ENCODE data around the gene GABARAP. TPM values are rescaled to one million over a fixed set of nuclear protein-coding genes. Genes with fewer than 3 reads are reported as not detected.
A peak's percentile ranks its signal among the peaks of the same experiment; 100 is the strongest.

Gene GABARAP
- total and polyA plus RNA-seq, 2 of the 13 experiments (the other 11 are each of a cell fraction or from before 2014, with no cell fraction given), result 161 to 310 TPM

DNA sequence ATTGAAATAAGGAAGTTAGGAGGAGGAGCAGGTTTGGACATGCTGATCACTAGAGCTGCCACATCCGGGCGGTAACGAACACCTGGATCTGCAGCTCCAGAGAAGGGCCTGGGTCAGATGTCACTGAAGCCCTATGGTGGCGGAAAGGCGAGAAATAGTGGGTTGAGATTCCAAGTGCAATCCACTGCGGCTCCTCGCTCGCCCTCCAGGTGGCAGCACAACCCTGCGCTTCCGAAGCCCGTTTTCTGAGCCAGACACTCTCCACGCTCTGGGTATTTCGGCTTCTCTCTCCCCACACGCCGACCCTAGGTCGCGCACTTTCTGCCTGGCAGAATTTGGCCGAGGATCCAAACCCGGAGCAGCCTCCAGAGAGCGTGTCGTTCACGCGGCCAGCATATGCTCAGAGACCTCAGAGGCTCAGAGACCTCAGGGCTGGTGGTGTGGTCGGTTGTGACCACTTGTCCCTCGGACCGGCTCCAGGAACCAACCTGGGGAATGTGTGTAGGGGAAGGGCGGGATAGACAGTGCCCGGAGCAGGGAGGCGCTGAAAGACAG, 38.3 kb upstream of the GABARAP start (continued):
- no peak for TF ChIP-seq RNF219 (CRISPR knock-in tag; IDR thresholded peaks at IDR 0.05)
- no peak for TF ChIP-seq SCMH1 (CRISPR knock-in tag; IDR thresholded peaks at IDR 0.05; ENCODE audit: borderline replicate concordance)
- TF ChIP-seq BHLHE40 (IDR thresholded peaks at IDR 0.05; ENCODE audit: low read length), result no peak; the same call in 1 of the 2 replicates
- peak; percentile 61 for TF ChIP-seq GATAD1 (CRISPR knock-in tag; IDR thresholded peaks at IDR 0.05)
- TF ChIP-seq GMEB1 (CRISPR knock-in tag; IDR thresholded peaks at IDR 0.05; ENCODE audit: borderline replicate concordance), result peak; percentile 57; the same call in 1 of the 2 replicates
- peak; percentile 64; the same call in 1 of the 2 replicates for TF ChIP-seq ZNF761 (CRISPR knock-in tag; conservative IDR thresholded peaks at IDR 0.05)
- peak; percentile 72 for TF ChIP-seq ERF (CRISPR knock-in tag; IDR thresholded peaks at IDR 0.05)
- TF ChIP-seq, protein P1, sequence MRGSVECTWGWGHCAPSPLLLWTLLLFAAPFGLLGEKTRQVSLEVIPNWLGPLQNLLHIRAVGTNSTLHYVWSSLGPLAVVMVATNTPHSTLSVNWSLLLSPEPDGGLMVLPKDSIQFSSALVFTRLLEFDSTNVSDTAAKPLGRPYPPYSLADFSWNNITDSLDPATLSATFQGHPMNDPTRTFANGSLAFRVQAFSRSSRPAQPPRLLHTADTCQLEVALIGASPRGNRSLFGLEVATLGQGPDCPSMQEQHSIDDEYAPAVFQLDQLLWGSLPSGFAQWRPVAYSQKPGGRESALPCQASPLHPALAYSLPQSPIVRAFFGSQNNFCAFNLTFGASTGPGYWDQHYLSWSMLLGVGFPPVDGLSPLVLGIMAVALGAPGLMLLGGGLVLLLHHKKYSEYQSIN (CRISPR knock-in tag; IDR thresholded peaks at IDR 0.05; ENCODE audit: borderline replicate concordance), result no peak
- TF ChIP-seq HNRNPH1 (optimal IDR thresholded peaks at IDR 0.05; ENCODE audit: low read depth, low read length), result peak; percentile 9
- TF ChIP-seq, protein P2, sequence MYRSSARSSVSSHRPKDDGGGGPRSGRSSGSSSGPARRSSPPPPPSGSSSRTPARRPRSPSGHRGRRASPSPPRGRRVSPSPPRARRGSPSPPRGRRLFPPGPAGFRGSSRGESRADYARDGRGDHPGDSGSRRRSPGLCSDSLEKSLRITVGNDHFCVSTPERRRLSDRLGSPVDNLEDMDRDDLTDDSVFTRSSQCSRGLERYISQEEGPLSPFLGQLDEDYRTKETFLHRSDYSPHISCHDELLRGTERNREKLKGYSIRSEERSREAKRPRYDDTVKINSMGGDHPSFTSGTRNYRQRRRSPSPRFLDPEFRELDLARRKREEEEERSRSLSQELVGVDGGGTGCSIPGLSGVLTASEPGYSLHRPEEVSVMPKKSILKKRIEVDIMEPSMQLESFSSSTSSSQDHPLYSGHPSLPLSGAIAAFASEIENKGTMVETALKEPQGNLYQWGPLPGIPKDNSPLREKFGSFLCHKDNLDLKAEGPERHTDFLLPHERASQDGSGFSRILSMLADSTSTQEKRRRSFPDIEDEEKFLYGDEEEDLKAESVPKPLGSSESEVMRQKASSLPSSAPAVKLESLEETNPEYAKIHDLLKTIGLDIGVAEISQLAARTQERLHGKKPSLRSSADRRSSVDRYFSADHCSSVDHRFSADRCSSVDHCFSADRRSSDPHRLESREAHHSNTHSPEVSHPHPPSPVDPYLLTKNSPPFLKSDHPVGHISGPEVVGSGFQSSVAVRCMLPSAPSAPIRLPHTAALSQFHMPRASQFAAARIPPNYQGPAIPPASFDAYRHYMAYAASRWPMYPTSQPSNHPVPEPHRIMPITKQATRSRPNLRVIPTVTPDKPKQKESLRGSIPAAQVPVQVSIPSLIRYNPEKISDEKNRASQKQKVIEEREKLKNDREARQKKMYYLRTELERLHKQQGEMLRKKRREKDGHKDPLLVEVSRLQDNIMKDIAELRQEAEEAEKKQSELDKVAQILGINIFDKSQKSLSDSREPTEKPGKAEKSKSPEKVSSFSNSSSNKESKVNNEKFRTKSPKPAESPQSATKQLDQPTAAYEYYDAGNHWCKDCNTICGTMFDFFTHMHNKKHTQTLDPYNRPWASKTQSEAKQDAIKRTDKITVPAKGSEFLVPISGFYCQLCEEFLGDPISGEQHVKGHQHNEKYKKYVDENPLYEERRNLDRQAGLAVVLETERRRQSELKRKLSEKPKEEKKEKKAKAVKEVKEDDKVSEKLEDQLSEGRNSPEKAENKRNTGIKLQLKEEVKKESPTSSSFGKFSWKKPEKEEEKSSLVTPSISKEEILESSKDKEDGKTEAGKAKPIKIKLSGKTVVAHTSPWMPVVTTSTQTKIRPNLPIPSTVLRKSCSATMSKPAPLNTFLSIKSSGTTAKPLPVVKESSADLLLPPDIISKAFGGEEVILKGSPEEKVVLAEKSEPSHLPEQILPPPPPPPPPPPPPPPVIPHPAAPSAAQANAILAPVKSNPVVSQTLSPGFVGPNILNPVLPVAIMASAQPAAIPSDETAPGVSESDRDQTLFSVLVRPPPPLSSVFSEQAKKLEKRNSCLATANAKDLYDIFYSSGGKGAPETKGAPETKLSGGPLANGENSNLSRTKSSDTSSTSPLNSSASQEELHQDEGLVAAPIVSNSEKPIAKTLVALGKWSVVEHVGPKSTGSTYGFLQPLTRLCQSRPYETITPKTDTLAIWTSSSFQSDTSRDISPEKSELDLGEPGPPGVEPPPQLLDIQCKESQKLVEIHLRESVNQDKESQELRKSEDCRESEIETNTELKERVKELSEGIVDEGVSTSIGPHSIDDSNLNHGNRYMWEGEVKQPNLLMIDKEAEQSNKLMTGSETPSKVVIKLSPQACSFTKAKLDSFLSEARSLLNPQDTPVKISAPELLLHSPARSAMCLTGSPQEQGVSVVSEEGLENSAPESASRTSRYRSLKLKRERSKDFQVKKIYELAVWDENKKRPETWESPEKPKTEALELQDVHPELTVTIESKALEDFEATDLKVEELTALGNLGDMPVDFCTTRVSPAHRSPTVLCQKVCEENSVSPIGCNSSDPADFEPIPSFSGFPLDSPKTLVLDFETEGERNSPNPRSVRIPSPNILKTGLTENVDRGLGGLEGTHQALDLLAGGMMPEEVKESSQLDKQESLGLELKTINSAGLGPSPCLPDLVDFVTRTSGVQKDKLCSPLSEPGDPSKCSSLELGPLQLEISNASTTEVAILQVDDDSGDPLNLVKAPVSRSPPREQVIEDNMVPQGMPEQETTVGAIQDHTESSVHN (CRISPR knock-in tag; IDR thresholded peaks at IDR 0.05), result peak; percentile 11; the same call in 1 of the 2 replicates
- TF ChIP-seq KDM3A (CRISPR knock-in tag; IDR thresholded peaks at IDR 0.05; ENCODE audit: low read depth), result peak; percentile 33; the same call in 1 of the 2 replicates
- TF ChIP-seq IKZF4 (CRISPR knock-in tag; IDR thresholded peaks at IDR 0.05; ENCODE audit: borderline replicate concordance, low read depth, not compliant biosample characterization), result peak; percentile 68
- TF ChIP-seq SIX1 (CRISPR knock-in tag; IDR thresholded peaks at IDR 0.05; ENCODE audit: borderline replicate concordance), result no peak
